Measurements from ENCODE around the gene PAOX. TPM values are rescaled to one million over a fixed set of nuclear protein-coding genes. Genes with fewer than 3 reads are reported as not detected.
"Not testable (repeated sequence)": the region's sequence is repeated elsewhere in the genome, so short reads cannot be mapped to it uniquely, and the experiment has no call there.

Gene PAOX
- polyA plus RNA-seq, 3 donors, result 6.7 to 8.4 (median 6.7) TPM

GRCh38 chr10:133383551-133383950 is 4.5 kb downstream of the PAOX start:
- no peak for DNase-seq

GRCh38 chr10:133384071-133384470 is 5.0 kb downstream of the PAOX start:
- no peak for DNase-seq

GRCh38 chr10:133385214-133385613 is 6.2 kb downstream of the PAOX start:
- DNase-seq, result no peak

DNA sequence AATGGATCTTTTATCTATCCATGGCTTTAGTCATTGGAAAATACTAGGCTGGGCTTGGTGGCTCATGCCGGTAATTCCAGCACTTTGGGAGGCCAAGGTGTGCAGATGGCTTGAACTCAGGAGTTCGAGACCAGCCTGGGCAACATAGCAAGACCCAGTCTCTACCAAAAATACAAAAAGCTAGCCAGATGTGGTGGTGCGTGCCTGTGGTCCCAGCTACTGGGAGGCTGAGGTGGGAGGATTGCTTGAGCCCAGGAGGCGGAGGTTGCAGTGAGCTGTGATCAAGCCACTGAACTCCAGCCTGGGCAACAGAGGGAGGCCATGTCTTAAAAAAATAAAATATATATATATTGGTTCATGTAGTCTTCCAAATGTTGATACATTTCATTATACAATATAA is 7.9 kb downstream of the PAOX start:
- DNase-seq, result not testable (repeated sequence)

DNA sequence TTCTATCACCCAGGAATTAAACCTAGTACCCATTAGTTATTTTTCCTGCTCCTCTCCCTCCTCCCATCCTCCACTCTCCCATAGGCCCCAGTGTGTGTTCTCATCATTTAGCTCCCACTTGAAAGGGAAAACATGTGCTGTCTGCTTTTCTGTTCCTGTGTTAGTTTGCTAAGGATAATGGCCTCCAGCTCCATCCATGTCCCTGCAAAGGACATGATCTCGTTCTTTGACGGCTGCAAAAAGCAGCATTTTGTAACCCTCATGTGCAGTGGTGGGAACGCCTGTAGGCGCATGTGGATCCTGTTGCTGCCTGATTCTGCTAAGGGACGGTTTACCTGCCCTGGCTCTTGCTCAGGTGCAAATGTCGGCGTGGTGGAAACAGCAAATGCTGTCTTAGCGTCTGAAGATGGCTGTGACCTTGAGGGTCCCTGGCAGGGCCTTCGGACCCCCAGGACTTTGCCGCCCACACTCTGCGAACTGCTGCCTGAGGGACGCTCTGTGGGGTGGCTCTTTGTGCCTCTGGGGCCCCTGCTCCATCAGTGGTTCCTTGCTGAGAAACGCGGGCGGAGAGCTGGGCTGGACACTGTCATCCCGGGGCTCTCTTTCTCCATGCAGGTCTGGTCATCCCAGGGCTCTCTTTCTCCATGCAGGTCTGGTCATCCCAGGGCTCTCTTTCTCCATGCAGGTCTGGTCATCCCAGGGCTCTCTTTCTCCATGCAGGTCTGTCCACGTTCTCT is 9.3 kb downstream of the PAOX start:
- DNase-seq, result no peak

GRCh38 chr10:133388973-133389818 is 10.1 kb downstream of the PAOX start:
- DNase-seq, result no peak

- no peak for DNase-seq
These were observed 11.7 kb downstream of the PAOX start for GRCh38 chr10:133390597-133391248.

DNA sequence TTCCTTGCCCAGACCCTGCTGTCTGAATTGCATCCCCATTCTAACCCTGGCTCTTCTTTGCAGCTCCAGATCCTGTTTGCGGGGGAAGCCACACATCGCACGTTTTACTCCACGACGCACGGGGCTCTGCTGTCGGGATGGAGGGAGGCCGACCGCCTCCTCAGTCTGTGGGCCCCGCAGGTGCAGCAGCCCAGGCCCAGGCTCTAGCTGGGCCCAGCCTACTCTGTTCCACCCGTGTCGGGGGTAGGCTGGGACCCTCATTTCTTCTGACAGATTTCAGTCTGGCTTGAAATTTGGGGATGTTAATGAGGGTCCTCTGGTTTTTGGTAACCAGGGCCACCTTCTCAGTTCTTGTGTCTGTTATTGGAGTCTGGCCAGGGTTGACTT is 12.2 kb downstream of the PAOX start:
- DNase-seq, result no peak

GRCh38 chr10:133391761-133392518 is 12.9 kb downstream of the PAOX start:
- no peak for DNase-seq

DNA sequence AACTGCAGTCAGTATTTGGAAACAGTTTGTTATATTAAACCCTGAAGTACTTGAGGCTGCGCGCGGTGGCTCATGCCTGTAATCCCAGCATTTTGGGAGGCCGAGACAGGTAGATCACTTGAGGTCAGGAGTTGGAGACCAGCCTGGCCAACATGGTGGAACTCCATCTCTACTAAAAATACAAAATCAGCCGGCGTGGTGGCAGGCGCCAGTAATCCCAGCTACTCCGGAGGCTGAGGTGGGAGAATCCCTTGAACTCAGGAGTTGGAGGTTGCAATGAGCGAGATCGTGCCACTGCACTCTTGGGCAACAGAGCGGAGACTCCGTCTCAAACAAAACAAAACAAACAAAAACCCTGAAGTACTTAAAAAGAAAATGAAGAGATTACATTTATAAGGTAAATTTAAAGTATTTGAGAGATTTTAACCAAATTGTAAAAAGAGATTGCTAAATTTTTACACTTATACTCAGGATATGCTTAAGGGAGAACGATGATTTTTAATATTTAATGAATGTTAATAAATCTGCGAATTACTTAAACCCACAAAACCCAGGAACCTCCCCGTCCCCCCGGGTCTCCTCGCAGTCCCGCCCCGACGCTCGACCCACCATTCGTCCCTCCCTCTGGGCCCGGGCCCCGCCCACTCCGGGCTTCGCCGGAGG is 14.5 kb downstream of the PAOX start:
- peak; percentile 20 for DNase-seq

DNA sequence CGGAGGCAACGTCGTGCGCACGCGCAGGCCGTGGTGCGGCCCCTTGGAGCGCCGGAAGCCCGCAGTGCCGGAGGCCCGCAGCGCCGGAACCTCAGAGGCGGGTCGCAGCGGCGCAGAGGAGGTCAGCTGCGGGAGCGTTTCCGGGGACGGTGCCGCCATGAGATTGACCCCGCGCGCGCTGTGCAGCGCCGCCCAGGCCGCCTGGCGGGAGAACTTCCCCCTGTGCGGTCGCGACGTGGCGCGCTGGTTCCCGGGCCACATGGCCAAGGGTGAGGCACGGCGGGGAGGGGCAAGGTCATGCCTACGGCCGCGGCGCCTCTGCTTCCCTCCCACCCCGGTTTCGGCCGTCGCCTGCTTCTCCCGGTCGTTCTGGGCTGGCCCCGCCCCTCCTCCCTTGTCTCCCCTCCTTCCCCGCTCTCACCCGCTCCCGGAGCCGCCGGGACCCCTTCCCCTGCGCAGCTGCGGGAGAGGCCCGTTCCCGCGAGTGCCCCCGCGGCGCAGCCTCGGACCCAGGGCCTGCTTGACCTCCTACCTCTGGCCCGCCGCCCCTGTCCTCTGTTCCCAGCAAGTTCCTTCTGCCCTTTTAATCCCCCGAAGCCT is 15.1 kb downstream of the PAOX start, which contains the start of gene MTG1:
MTG1 (plus strand) TSS at position 94 of the 600 bp plus-strand sequence; CDS start at position 158, 64 bp downstream.
- peak; percentile 94 for DNase-seq

DNA sequence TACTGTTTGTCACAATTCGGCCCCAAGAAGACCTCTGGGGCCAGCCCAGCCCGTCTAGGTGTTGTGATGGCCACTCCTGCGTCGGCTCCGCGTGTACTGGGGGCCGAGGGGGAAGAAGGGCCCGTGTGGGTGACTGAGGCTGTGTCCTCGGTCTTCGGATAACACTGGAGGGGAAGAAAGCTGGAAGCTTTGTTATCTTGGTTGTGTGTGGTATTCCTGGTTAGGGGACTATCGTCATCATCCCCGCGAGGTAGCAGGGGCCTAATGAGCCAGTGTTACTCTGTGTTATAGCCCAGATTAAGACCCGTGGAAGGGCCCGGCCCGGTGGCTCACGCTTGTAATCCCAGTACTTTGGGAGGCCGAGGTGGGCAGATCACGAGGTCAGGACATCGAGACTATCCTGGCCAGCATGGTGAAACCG is 15.7 kb downstream of the PAOX start:
- DNase-seq, result no peak

DNA sequence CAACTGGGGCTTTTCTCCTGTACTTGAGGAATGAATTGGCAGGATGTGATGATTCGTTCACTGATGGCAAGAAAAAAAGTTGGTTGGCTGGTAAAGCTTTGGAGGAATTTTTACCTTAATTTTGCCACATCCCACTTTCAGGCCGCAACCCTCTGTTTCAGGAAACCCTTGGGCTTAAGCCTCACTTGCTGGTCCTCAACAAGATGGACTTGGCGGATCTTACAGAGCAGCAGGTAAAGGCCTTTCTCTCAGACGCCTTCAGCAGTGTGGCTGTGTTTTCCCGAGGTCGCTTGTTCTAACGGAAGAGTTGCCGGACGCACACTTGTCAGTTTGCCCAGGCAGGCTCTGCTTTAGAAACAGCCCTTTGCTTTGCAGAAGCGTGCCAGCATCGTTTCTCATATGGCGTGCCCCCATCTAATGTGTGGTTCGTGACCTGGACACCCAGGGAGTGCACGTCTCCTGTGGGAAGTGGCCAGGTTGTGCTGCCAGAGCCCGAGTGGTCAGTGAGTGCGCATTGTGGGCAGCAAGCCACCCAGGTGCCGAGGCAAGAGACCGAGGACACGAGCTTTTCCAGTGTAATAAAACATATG is 17.1 kb downstream of the PAOX start:
- no peak for DNase-seq

DNA sequence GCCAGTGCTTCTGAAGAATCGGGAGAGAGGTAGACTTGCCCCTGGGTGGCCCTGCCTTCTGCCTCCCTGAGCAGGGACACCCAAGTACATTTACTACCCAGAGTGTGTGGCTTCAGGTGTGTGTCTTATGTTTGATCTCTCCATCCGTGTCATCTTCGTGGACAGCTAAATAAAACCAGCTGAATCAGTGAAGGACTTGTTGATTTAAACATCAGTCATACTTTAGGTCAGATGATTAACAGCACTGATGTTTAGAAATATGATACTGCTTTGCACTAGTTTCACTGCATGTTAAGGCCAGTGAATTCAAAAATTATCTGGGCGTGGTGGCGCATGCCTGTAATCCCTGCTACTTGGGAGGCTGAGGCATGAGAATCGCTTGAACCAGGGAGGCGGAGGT is 18.9 kb downstream of the PAOX start:
- no peak for DNase-seq

DNA sequence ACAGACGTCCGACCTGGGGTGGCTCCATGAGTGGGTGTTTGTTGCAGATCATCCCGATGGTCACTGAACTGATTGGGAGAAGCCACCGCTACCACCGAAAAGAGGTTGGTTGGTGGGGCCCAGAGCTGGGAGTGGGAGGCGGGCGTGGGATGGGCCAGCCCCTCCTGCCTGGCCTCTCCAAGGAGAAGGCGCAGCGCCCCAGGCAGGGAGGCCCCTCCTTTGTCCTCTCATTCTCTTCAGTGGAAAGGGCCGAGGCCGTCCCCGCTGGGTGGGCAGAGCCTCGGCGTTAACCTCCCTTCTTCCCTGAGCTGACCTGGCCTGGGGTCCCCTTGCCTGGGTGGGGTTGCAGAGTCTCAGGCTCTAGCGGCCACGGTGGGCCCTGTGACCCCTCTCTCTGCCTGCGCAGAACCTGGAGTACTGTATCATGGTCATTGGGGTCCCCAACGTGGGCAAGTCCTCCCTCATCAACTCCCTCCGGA is 20.1 kb downstream of the PAOX start:
- DNase-seq, result no peak

DNA sequence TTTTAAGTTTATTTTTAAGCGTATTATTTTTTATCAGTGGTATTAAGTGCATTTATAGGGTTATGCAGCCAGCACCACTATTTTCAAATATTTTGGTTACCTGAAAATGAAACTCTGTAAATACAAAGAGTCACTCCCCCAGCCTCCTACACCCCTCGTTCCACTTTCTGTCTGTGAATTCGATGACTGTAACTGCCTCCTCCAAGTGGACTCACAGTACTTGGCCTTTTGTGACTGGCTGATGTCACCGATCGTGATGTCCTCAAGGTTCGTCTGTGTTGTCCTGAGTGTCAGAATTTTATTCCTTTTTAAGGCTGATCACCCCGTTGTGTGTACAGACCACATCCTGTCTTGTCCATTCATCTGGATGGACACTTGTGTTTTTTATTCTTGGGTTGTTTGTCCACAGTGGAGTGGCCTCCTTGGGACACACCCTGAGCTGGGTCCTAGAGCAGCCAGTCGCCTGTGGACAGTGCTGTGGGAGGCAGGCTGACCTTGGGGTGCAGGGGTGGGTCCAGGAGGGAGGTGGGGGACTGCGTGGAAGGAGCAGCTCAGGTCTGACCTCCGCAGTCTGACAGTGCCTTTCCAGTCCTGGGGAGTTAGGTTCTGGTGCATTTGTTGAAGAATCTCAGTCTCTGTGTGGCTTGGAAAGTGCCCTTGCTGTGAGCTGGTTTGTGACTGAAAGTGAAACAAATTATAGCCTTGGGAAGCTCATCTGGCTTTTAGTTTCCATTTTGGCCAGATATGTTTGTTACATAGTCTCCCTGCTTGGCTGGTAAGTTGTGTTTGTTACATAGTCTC is 21.8 kb downstream of the PAOX start:
- no peak for DNase-seq

- no peak for DNase-seq
These were observed 22.4 kb downstream of the PAOX start for GRCh38 chr10:133401500-133401899.

DNA sequence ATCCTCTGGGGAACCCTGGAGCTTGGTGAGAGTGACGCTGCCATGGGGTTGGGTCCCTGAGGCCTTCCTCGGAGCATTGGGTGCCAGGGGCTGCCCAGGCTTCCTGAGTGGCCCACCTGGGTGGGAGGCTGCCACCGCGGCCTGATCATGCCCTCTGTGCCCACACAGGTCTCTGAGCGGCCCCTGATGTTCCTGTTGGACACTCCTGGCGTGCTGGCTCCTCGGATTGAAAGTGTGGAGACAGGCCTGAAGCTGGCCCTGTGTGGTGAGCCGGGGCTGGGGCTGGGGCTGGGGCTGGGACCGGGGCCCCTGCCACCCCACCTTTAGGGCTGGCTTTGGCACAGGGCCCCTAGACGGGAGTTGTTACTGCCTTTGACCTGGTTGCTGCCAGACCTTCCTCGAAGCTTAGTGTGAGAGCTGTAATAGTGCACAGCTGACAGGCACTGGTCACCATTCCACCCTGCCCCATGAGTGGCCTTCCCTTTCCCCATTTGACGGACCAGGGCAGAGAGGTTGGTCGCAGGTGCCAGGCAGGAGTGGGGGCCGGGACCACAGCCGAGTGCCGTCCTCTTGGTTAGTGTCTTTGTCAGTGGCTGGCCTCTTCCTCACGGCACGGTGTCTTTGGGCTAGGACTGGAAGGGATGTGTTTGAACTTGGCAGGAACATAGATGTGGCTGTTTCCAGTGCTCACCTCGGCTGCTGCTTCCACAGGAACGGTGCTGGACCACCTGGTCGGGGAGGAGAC is 23.1 kb downstream of the PAOX start:
- no peak for DNase-seq

DNA sequence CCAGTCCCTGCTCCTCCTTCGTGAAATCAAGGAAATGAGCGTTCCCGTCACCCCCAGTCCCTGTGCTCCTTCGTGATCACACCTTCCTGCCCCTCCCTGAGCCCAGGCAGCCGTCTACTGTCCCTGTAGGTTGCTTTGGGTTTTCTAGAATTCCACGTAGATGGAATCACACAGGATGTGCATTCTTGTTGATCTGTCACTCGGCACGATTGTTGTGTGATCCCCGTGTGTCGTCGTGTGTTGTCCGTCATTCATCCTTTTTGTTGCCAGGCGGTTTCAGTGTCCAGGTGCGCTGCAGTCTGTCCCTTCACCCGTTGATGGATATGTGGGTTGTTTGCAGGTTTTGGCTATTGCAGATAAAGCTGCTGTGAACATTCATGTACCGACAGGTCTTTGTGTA is 24.3 kb downstream of the PAOX start:
- DNase-seq, result no peak

Data from renal pelvis (tissue), 4 donors.